SW480 (cell line): ENCODE results near the gene GRP.
A peak's percentile ranks its signal among the peaks of the same experiment; 100 is the strongest.

Experiments
- DNase-seq: peaks from one replicate; pipeline ENCODE4 v3.0.0-alpha.2; 2016; ENCODE audit warnings: low spot score

GRP gene

DNA sequence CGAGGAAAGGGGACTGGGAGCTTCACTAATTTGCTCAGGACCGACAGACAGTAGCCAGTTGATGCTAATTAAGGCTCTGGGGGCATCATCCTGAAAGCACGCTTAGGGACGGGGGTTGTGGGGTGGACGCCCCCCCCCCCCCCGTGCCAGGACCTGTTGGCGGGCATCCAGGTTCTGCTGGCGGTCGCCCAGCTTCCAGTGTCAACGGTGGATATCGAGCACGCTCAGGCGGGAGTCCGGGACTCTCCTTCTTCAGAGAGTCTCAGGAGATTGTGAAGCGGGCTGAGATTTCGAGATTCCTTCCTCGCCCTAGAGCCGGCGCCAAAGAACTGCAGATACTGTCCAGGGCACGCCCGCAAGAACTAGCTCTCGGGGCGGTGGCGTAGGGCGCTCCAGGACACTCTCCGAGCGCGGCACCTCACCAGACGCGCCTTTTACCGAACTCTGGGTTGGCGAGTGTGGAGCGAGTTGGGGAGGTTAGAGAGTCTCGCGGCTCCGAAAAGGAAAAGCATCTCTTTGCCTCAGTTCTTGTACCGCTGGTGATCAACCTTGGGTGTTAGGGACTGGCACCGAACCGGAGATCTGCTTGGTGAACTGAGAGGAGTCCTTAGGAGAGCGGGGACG lies 47.7 kb downstream of the GRP start:
- DNase-seq = no peak

GRCh38 chr18:59268127-59268720 lies 48.3 kb downstream of the GRP start:
- no peak for DNase-seq

DNA sequence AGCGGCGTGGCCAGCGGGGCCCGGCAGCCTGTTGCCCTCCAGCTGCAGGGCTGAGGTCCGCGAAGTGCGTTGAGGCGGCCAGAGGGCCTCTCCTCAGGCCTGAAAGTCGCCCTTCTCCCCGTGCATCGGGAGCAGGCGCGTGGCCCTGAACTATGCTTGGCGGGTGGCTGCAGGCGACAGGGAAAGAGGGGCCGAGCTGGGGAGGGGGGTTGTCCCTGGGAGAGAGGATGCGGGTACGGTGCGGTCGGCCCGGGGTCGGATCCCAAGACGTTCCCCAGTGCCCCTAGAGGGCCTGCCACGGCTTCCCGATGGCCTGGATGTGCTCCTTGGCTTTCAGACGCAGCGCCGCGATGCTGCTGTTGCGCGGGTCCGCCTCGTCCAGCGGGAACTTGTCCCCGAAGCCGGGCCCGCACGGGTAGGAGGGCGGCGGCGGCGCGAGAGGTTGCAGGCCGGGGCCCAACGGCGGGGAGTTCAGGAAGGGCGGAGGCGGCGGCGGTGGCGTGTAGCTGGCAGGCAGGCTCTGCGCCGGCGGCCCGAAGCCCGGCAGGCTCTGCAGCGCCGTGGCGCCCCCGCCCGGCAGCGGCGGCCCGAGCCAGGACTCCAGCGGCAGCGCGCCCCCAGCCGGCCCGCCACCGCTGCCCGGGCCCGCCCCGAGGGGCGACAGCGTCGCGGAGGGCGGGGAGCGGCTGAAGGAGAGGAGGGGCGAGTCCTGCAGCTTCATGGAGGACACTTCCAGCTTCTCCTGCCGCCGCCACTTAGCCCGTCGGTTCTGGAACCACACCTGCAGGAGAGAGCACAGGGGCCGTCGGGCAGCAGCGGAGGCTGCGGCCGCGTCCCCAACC lies 49.0 kb downstream of the GRP start:
- peak; percentile 3 for DNase-seq

GRCh38 chr18:59269563-59270119 lies 49.7 kb downstream of the GRP start:
- DNase-seq = no peak

GRCh38 chr18:59270689-59271257 lies 50.8 kb downstream of the GRP start:
- DNase-seq = no peak

- no peak for DNase-seq
Measured at GRCh38 chr18:59271606-59272220, 51.8 kb downstream of the GRP start.

DNA sequence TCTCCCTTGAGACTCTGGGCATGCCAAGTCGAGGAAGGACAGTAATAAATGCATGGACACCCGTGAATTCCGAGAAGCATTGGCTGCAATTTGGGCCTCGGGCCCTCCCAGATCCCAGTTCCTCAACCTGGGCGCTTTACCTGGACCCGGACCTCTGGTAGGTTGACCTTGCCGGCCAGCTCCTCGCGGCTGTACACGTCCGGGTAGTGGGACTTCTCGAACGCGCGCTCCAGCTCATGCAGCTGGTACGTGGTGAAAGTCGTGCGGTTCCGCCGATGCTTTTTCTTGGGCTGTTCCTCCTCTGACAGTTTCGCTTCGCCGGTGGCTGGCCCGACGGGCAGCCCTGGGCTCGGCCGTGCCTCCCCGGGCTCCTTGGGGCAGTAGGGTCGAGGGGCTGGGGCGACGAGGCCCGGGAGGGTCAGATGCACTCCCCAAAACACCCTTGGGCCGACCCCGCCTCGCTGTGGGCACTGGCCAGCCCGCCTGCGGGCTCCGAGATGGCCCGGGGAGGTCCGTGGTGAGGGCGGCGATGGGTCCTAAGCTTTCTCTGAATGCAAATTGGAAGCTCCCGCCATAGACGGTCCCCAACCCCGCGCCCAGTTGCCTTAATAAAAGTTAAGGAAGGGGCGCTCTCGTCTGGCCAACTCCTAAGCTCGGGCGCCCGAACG lies 52.4 kb downstream of the GRP start:
- no peak for DNase-seq

GRCh38 chr18:59272891-59273758 lies 53.2 kb downstream of the GRP start, which contains the start of gene RAX:
TSS of gene RAX (minus strand) at chr18:59273454. CDS start at chr18:59273206, 248 bp downstream.
- DNase-seq = no peak

GRCh38 chr18:59273759-59274532 lies 54.0 kb downstream of the GRP start:
- no peak for DNase-seq

DNA sequence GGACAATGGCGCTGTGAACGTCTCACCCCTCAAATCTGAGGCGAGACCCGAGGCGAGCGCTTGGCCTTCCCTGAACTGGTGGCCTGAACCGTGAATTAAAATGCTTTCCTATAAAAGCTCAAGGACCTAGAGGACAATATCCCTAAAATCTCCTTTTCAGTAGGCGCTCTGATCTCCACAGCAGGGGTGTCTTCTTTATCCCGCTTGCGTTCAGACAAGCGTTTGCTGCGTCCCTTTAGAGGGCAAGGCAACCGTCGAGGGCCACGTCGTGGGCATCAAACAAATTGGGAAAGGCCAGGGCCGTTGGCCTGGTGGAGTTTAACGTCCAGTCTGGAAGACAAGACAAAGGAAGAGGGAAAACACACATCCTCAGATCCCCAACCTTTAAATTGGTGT lies 54.6 kb downstream of the GRP start:
- DNase-seq = no peak

GRCh38 chr18:59275406-59275949 lies 55.5 kb downstream of the GRP start:
- DNase-seq = no peak

- DNase-seq = no peak
Measured at GRCh38 chr18:59276047-59276446, 56.1 kb downstream of the GRP start.

- DNase-seq = no peak
Measured at GRCh38 chr18:59278793-59279192, 58.8 kb downstream of the GRP start.

- DNase-seq = no peak
Measured at GRCh38 chr18:59279193-59279592, 59.2 kb downstream of the GRP start.

- no peak for DNase-seq
Measured at GRCh38 chr18:59279722-59280121, 59.8 kb downstream of the GRP start.
